SU-DHL-6 (cell line): ENCODE data around the gene THBD.
"Not testable (repeated sequence)": the region's sequence is repeated elsewhere in the genome, so short reads cannot be mapped to it uniquely, and the experiment has no call there.

ENCODE experiments used
- H2AFZ ChIP-seq: fragments of 200-600 bp; sonication (generic); 2 replicates; pipeline ENCODE4 v1.6.1; 2014; ENCODE audit warnings: low read depth, mild to moderate bottlenecking, moderate library complexity, mixed read lengths, antibody characterized with exemption, low read length; ENCODE audit not compliant: severe bottlenecking
- H3F3A ChIP-seq: fragments of 200-600 bp; shearing (Covaris generic); 2 replicates; pipeline ENCODE4 v1.6.0; 2016; ENCODE audit warnings: antibody characterized with exemption, mild to moderate bottlenecking; ENCODE audit not compliant: insufficient read depth
- H3K27ac ChIP-seq: fragments of 200-600 bp; sonication (generic); 2 replicates; pipeline ENCODE4 v1.5.1; 2016; ENCODE audit warnings: low read depth, mild to moderate bottlenecking, low read length, moderate library complexity, mixed read lengths
- H3K27me3 ChIP-seq: fragments of 200-600 bp; sonication (generic), shearing (Covaris generic); 2 replicates; pipeline ENCODE4 v1.6.0; 2014; ENCODE audit warnings: mild to moderate bottlenecking, low read length
- H3K36me3 ChIP-seq: fragments of 200-600 bp; sonication (generic); 2 replicates; pipeline ENCODE4 v1.6.1; 2014; ENCODE audit warnings: mild to moderate bottlenecking, low read length, mixed read lengths
- H3K4me2 ChIP-seq: fragments of 300-600, 200-600 bp; shearing (Covaris generic), sonication (generic); 2 replicates; pipeline ENCODE4 v1.6.0; 2014; ENCODE audit warnings: low read length, low read depth, mild to moderate bottlenecking; ENCODE audit not compliant: poor library complexity, severe bottlenecking
- H3K4me3 ChIP-seq: fragments of 200-600 bp; sonication (generic); 2 replicates; pipeline ENCODE4 v1.5.1; 2014; ENCODE audit warnings: antibody characterized with exemption, low read length, mild to moderate bottlenecking, mixed read lengths; ENCODE audit not compliant: insufficient read depth, poor library complexity, severe bottlenecking
- H3K79me2 ChIP-seq: fragments of 200-600 bp; sonication (generic); 2 replicates; pipeline ENCODE4 v1.6.1; 2014; ENCODE audit warnings: mild to moderate bottlenecking, low read length, moderate library complexity; ENCODE audit not compliant: insufficient read depth
- H3K9ac ChIP-seq: fragments of 200-600 bp; sonication (generic); 2 replicates; pipeline ENCODE4 v1.7.0; 2014; ENCODE audit warnings: mild to moderate bottlenecking, low read length
- H3K9me2 ChIP-seq: fragments of 200-600 bp; sonication (generic); replicated peaks from 2 replicates; pipeline ENCODE4 v1.6.1; 2014; ENCODE audit warnings: low read length; ENCODE audit not compliant: insufficient read depth
- H3K9me3 ChIP-seq: fragments of 200-600 bp; sonication (generic); 2 replicates; pipeline ENCODE4 v1.6.1; 2014; ENCODE audit warnings: low read length, mixed read lengths; ENCODE audit not compliant: insufficient read depth
- H4K20me1 ChIP-seq: fragments of 200-600 bp; sonication (generic); 2 replicates; pipeline ENCODE4 v1.6.1; 2014; ENCODE audit warnings: low read depth, mild to moderate bottlenecking, antibody characterized with exemption, low read length, moderate library complexity, mixed read lengths
- CTCF ChIP-seq: fragments of 200-600 bp; sonication (generic); IDR thresholded peaks from one replicate; pipeline ENCODE4 v1.5.1; 2017; ENCODE audit warnings: antibody characterized with exemption, mild to moderate bottlenecking, low read length, moderate library complexity; ENCODE audit not compliant: insufficient read depth, poor library complexity, severe bottlenecking
- EZH2phosphoT487 ChIP-seq: fragments of 200-600 bp; sonication (generic), shearing (Covaris generic); conservative IDR thresholded peaks from 2 replicates; pipeline ENCODE4 v1.6.1; 2018; ENCODE audit warnings: mild to moderate bottlenecking, antibody characterized with exemption, low read length, moderate library complexity, mixed read lengths

The THBD gene

DNA sequence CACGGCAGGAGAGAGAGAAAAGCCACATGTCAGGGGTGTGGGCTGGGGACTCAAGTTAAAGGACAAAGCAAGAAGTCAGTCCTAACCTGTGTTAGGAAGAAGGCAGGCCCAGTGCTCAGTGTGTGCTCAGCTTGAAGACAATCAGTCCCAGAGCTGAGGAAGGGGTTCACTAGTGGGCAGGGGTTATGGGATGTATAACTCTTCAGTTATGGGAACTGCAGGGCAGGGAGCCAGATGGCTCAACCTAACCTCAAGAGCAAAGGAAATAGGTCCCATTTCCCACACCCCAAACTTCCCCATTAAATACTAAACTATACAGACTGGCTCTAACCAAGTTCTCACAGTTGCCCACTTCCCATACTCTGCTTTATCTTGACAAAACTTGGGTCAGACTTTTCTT lies 21.8 kb downstream of the THBD start:
- Histone ChIP-seq H3K4me3 (no peak overlapping the region), H3K9me2 (no peaks in the 10 kb centered on the region), H3K36me3 (no peaks in the 10 kb centered on the region), H3K4me2 (no peak overlapping the region), H3K9me3 (no peaks in the 10 kb centered on the region), H3F3A (no peaks in the 10 kb centered on the region), H3K27ac (no peak overlapping the region), H4K20me1 (no peaks in the 10 kb centered on the region), H3K79me2 (no peaks in the 10 kb centered on the region), H3K27me3 (no peaks in the 10 kb centered on the region), H2AFZ (no peak overlapping the region), H3K9ac (no peak overlapping the region)
- TF ChIP-seq CTCF (no peak), EZH2phosphoT487 (no peak)

- H3K27ac ChIP-seq, H2AFZ ChIP-seq, H3K27me3 ChIP-seq, H3K4me3 ChIP-seq, H3K9me3 ChIP-seq, H4K20me1 ChIP-seq, H3K79me2 ChIP-seq, H3K4me2 ChIP-seq, H3K9ac ChIP-seq, H3K36me3 ChIP-seq, H3K9me2 ChIP-seq, H3F3A ChIP-seq: not testable (repeated sequence)
Measured at GRCh38 chr20:23025503-23025902, 24.0 kb downstream of the THBD start.

DNA sequence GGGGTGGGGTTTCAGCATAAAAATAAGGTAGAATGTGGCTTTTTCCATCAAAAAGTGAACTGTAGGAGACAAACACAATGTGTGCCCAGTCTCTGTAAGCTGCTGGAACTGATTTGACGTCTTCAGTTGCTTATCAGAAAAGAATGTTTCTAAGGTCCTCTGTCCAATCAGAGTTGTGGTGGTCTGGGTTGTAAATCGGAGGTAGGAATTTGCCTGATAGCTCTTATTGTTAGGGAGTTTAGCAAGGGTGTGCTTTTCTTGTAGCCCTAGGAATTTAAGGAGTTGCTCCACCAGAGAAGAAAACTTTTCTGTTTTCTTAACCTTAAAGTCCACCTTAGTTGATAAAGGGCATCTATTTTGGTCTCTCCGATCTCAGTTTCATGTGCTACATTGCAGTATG lies 24.8 kb downstream of the THBD start:
- Histone ChIP-seq H3K4me2 (no peak overlapping the region), H3K9me3 (no peaks in the 10 kb centered on the region), H3K4me3 (no peak overlapping the region), H3K27ac (no peak overlapping the region), H3K79me2 (no peaks in the 10 kb centered on the region), H3F3A (no peaks in the 10 kb centered on the region), H3K9ac (no peak overlapping the region), H2AFZ (no peak overlapping the region), H3K27me3 (no peaks in the 10 kb centered on the region), H3K36me3 (no peaks in the 10 kb centered on the region), H4K20me1 (no peaks in the 10 kb centered on the region), H3K9me2 (no peaks in the 10 kb centered on the region)
- no peak for TF ChIP-seq CTCF
- no peak for TF ChIP-seq EZH2phosphoT487

- Histone ChIP-seq H4K20me1 (no peaks in the 10 kb centered on the region), H3K4me3 (no peak overlapping the region), H3K36me3 (no peaks in the 10 kb centered on the region), H2AFZ (no peak overlapping the region), H3K27ac (no peak overlapping the region), H3K27me3 (no peaks in the 10 kb centered on the region), H3K9me3 (no peaks in the 10 kb centered on the region), H3K4me2 (no peak overlapping the region), H3K9me2 (no peaks in the 10 kb centered on the region), H3K79me2 (no peaks in the 10 kb centered on the region), H3F3A (no peaks in the 10 kb centered on the region), H3K9ac (no peak overlapping the region)
- no peak for TF ChIP-seq CTCF
- no peak for TF ChIP-seq EZH2phosphoT487
Measured at GRCh38 chr20:23023621-23024177, 25.8 kb downstream of the THBD start.
